ENCODE data around the gene ZNF783. TPM values are rescaled to one million over a fixed set of nuclear protein-coding genes. Genes with fewer than 3 reads are reported as not detected.

The ZNF783 gene
- total and polyA plus RNA-seq, 9 of the 15 experiments (the other 6 are each of a cell fraction or from before 2014, with no cell fraction given), result 0.66 to 11.2 (median 5.4) TPM

- TF ChIP-seq TFAP4 (CRISPR knock-in tag; IDR thresholded peaks at IDR 0.05; ENCODE audit: borderline replicate concordance) (no peak), ZNF717 (CRISPR knock-in tag; IDR thresholded peaks at IDR 0.05) (no peak), PTTG1 (tag; IDR thresholded peaks at IDR 0.05; ENCODE audit: low read depth) (no peak), ARID2 (IDR thresholded peaks at IDR 0.05) (no peak), MIER1 (IDR thresholded peaks at IDR 0.05; ENCODE audit: low read depth) (no peak), PCBP1 (IDR thresholded peaks at IDR 0.05; ENCODE audit: low read depth, low read length, poor library complexity, severe bottlenecking) (no peak), TFE3 (CRISPR knock-in tag; IDR thresholded peaks at IDR 0.05) (no peak), SRSF7 (optimal IDR thresholded peaks at IDR 0.05; ENCODE audit: low read depth, low read length) (no peak), SOX6 (IDR thresholded peaks at IDR 0.05) (no peak), OTX1 (CRISPR knock-in tag; IDR thresholded peaks at IDR 0.05) (no peak), ZNF24 (IDR thresholded peaks at IDR 0.05) (0 out of 2 replicates have a peak, but pooled peaks have one; percentile 9), ILF3 (IDR thresholded peaks at IDR 0.05; ENCODE audit: borderline replicate concordance) (no peak), ZNF146 (CRISPR knock-in tag; IDR thresholded peaks at IDR 0.05; ENCODE audit: unreplicated experiment) (no peak), BRF1 (IDR thresholded peaks at IDR 0.05; ENCODE audit: borderline replicate concordance, extremely low read depth, insufficient read length) (no peak), CHD4 (IDR thresholded peaks at IDR 0.05; ENCODE audit: insufficient read depth, insufficient replicate concordance, low read depth, low read length, poor library complexity, severe bottlenecking) (no peak), SIN3A (IDR thresholded peaks at IDR 0.05; ENCODE audit: borderline replicate concordance in 2 of 2, control insufficient read depth in 1 of 2, low read depth in 2 of 2, low read length in 2 of 2) (no peak), MAZ (CRISPR knock-in tag; conservative IDR thresholded peaks at IDR 0.05 in 1 of 2, IDR thresholded peaks at IDR 0.05 in 1 of 2) (peak in 1 of 2 experiments; percentile 61; a peak in 1 of 4 replicates), DIDO1 (tag; IDR thresholded peaks at IDR 0.05; ENCODE audit: low read depth) (no peak), FOXK1 (CRISPR knock-in tag; IDR thresholded peaks at IDR 0.05; ENCODE audit: borderline replicate concordance) (no peak), SAFB (IDR thresholded peaks at IDR 0.05; ENCODE audit: borderline replicate concordance, low read depth, low read length) (no peak), NFATC3 (IDR thresholded peaks at IDR 0.05) (peak; percentile 72; the same call in 1 of the 2 replicates), ZNF232 (CRISPR knock-in tag; IDR thresholded peaks at IDR 0.05) (no peak), MYC (IDR thresholded peaks at IDR 0.05; ENCODE audit: low read depth, low read length) (peak; percentile 46; the same call in 1 of the 2 replicates), MYC (CRISPR knock-in tag; IDR thresholded peaks at IDR 0.05; ENCODE audit: borderline replicate concordance, low read depth) (no peak), MBD2 (IDR thresholded peaks at IDR 0.05; ENCODE audit: borderline replicate concordance, low read depth) (no peak), FOXK2 (conservative IDR thresholded peaks at IDR 0.05 in 1 of 2, IDR thresholded peaks at IDR 0.05 in 1 of 2; ENCODE audit: low read depth in 2 of 2) (no peak), C11orf30 (IDR thresholded peaks at IDR 0.05; ENCODE audit: low read depth) (peak; percentile 21; the same call in 1 of the 2 replicates), CHCHD3 (CRISPR knock-in tag; IDR thresholded peaks at IDR 0.05) (no peak), ZNF354B (CRISPR knock-in tag; IDR thresholded peaks at IDR 0.05) (no peak)
Observed at GRCh38 chr7:149317986-149318672, 56.1 kb downstream of the ZNF783 start (continued).
